Psoas muscle (tissue), 8 donors: ENCODE data around the gene BIRC3. TPM values are rescaled to one million over a fixed set of nuclear protein-coding genes. Genes with fewer than 3 reads are reported as not detected.

Experiments used
- ATAC-seq, 4 donors: fragments of 200-7000 bp; cut with Tn5 transposase; one replicate each; pipeline ENCODE4 v1.9.1; 2020; ENCODE audit warnings: moderate library complexity in 3 of 4, mild to moderate bottlenecking in 2 of 4
- DNase-seq, 2 donors: peaks; one replicate each; pipeline ENCODE4 v3.0.0-alpha.2; 2020
- H3K27ac ChIP-seq: fragments of 200-600 bp; one replicate; pipeline ENCODE4 v1.8.0; 2022
- H3K27me3 ChIP-seq, 3 donors: fragments of 200-600 bp in 1 of 3; one replicate each; pipeline versions ENCODE4 v1.6.1 to v1.8.0; 2013 to 2022; ENCODE audit warnings: low read length in 2 of 3, mild to moderate bottlenecking in 2 of 3, moderate library complexity in 1 of 3; ENCODE audit not compliant: insufficient read depth in 3 of 3
- H3K36me3 ChIP-seq, 2 donors: fragments of 200-600 bp in 1 of 2; one replicate each; pipeline versions ENCODE4 v1.6.1 to v1.8.0; 2013 to 2022; ENCODE audit warnings: low read depth in 1 of 2, mild to moderate bottlenecking in 1 of 2, moderate library complexity in 1 of 2; ENCODE audit not compliant: insufficient read depth in 1 of 2
- H3K4me1 ChIP-seq: fragments of 200-600 bp; one replicate; pipeline ENCODE4 v1.8.0; 2022
- H3K4me3 ChIP-seq: fragments of 200-600 bp; one replicate; pipeline ENCODE4 v1.8.0; 2022; ENCODE audit warnings: mild to moderate bottlenecking
- H3K9me3 ChIP-seq: fragments of 200-600 bp; one replicate; pipeline ENCODE4 v1.8.0; 2022
- CTCF ChIP-seq: fragments of 200-600 bp; IDR thresholded peaks from one replicate; pipeline ENCODE4 v1.8.0; 2022; ENCODE audit warnings: antibody characterized with exemption
- WGBS, 3 donors: extraction: QIAGEN DNeasy Blood & Tissue Kit; methylation state at CpG; one replicate each; pipeline versions ENCODE4 v1.1.6 to v1.1.7; 2013; 5-methylcytosine and 5-hydroxymethylcytosine counted together
- intact Hi-C, 2 donors: fragments of 100-400 bp; cut with DNase I; formaldehyde crosslinking; loops; one replicate each; pipeline versions ENCODE4 v1.11.0 to v1.14.2; 2022
- polyA plus RNA-seq, 3 donors: library from polyadenylated mRNA; stranded (reverse); fragments of 200-250 nt; gene quantifications; one replicate each; pipeline ENCODE4 v1.2.3, GENCODE V29; 2013
- total RNA-seq, 4 donors: library from RNA; stranded (reverse); fragmentation: NEBNext Ultra II Directional in 2 of 4; extraction: Animal tissue kit (Norgen Biotek cat#: 25700) in 2 of 4; gene quantifications; one replicate each; pipeline versions ENCODE4 v1.2.1 to v1.2.4, GENCODE V29; 2021 to 2023
- donor health status: healthy with polysubstance abuse.
- donor health status: DM: no; HTN: no; CAD: no; lungs with moderate emphysema.
- donor health status: Bipolar disorder and iron deficiency.
- donor health status: healthy.
- donor health status: DM: yes; HTN: yes; CAD: no.
- donor health status: DM: no; HTN: no; CAD: no.
- donor health status: DM: no; HTN: no; CAD: no.
- donor health status: DM: yes; HTN: yes; CAD: no.

The BIRC3 gene
- total and polyA plus RNA-seq, 7 donors, result 0.97 to 3.8 (median 2.3) TPM

DNA sequence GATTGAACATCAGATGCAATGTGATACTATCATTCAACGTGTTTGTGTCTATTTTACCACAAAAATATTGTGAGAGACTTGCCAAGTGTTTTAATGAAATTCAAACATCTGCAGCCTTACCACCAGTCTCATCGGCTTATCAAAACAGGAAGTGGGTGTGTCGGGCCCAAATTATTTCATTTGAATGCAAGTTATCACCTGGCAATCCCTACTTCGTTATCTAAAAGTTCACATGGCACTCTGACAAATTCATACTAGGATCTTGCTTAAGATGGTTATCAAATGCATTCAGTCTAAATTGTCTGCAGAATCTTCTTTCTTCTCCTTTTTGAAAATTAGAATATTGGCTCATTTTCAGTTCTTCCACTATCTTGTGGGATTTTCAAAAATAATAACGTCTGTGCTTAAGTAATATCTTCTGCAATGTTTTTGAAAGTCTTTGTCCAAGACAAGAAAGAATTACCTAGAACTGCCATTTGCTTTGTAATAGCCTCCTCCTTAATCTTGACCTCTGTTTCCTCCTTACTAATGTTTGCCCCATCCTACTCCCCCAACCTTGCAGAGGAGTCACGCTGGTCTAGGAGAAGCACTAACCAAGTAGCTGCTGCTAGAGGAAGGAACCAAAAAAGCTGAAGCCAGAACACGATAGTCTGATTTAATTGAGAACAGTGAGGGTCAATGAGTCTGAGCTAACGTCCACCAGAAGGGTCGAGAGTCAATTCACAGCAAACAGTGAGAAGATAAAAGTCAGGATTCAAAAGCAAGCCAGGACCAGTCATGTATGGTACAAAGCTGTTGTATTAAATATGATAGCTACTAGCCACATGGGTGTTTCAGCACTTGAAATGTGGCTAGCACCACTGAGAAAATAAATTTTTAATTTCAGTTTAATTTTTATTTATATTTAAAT lies 10.2 kb upstream of the BIRC3 start:
- 48 to 49% (median 49%) methylated on average over 9 of the region's 9 CpGs for WGBS, 3 donors
- H3K4me3 ChIP-seq, result no peak overlapping the region
- no peaks in the 10 kb centered on the region for H3K9me3 ChIP-seq
- ATAC-seq, result no peak
- H3K27ac ChIP-seq, result no peak overlapping the region
- H3K36me3 ChIP-seq, result no peaks in the 10 kb centered on the region
- DNase-seq, result no peak
- no peak for TF ChIP-seq CTCF
- intact Hi-C loops, result no loop called here
- H3K4me1 ChIP-seq, result no peaks in the 10 kb centered on the region
- H3K27me3 ChIP-seq, result peaks cover 0 to 3% (median 0%) of the 10 kb centered on the region in 3 donors

DNA sequence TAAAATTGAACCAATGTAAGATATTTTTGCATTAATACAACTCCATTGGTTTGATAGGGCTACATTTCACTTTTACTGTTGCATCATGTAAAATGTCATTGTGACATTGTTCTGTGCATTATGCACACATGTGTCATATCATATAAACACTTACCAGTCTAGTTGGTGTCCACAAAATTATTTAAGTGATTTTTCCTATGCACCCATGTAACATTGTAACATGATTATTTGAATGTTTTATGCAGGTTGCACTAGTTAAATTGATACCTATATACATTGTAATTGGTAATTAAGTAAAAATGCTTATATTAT lies 9.6 kb upstream of the BIRC3 start:
- DNase-seq (no peak), ATAC-seq (no peak)
- Histone ChIP-seq H3K4me3 (no peak overlapping the region), H3K36me3 (no peaks in the 10 kb centered on the region), H3K27me3 (peaks cover 0 to 3% (median 0%) of the 10 kb centered on the region in 3 donors), H3K9me3 (no peaks in the 10 kb centered on the region), H3K4me1 (no peaks in the 10 kb centered on the region), H3K27ac (no peak overlapping the region)
- TF ChIP-seq CTCF, result no peak
- intact Hi-C loops, result no loop called here

GRCh38 chr11:102309621-102310541 lies 7.4 kb upstream of the BIRC3 start:
- TF ChIP-seq CTCF, result no peak
- no peaks in the 10 kb centered on the region for H3K36me3 ChIP-seq
- DNase-seq, result no peak
- no peak overlapping the region for H3K27ac ChIP-seq
- no peak overlapping the region for H3K4me3 ChIP-seq
- no peaks in the 10 kb centered on the region for H3K27me3 ChIP-seq
- H3K4me1 ChIP-seq, result no peaks in the 10 kb centered on the region
- intact Hi-C loops, result loop anchor here in 1 of 2 donors (2.0 kb wide), 1 partner anchor 19 kb away; no protein-coding TSS in a partner anchor
- H3K9me3 ChIP-seq, result no peaks in the 10 kb centered on the region
- 90 to 94% (median 90%) methylated on average over 25 of the region's 25 CpGs for WGBS, 3 donors
- no peak for ATAC-seq

DNA sequence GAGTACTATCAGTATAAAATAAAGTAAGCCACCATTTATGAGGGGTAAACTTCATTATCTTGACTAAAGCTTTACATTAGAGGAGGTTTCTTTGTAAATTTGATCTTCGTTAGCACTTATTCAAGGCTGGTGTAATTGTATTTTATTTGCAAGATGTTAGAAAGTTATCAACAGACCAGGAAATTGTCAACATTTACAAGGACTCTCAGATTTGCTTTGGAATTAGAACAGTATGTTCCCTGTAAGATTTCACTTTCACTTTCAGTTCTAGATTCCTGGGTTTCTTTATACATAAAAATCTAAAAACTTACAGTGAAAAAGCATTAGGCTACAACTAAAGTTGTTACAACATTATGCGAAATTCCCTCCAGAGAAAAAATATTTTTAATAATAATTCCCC lies 4.6 kb upstream of the BIRC3 start:
- WGBS, 3 donors, result 37 to 60% (median 48%) methylated on average over 2 of the region's 2 CpGs
- ATAC-seq, result no peak
- H3K36me3 ChIP-seq, result no peaks in the 10 kb centered on the region
- H3K27me3 ChIP-seq, result no peaks in the 10 kb centered on the region
- no peak for TF ChIP-seq CTCF
- intact Hi-C loops, result no loop called here
- no peaks in the 10 kb centered on the region for H3K4me1 ChIP-seq
- no peak for DNase-seq
- H3K4me3 ChIP-seq, result peak overlapping the region; percentile 58
- peak overlapping the region; percentile 53 for H3K27ac ChIP-seq
- no peaks in the 10 kb centered on the region for H3K9me3 ChIP-seq
